ENCODE data around the gene MEGF6. TPM values are rescaled to one million over a fixed set of nuclear protein-coding genes. Genes with fewer than 3 reads are reported as not detected.

MEGF6 gene
- total RNA-seq, 2 donors from 2014 or later: 63.1 to 63.8 TPM

- H3K36me3 Mint-ChIP-seq (ENCODE audit: low read depth): peaks cover 5% of the 10 kb centered on the region
- DNase-seq: no peak
- no peak overlapping the region for H3K27ac Mint-ChIP-seq
- H3K4me1 Mint-ChIP-seq: peaks cover 7% of the 10 kb centered on the region
- no peak for ATAC-seq
- peaks cover 29% of the 10 kb centered on the region for H3K27me3 Mint-ChIP-seq
- H3K9me3 ChIP-seq (ENCODE audit: control insufficient read depth, low read length, poor library complexity, severe bottlenecking): no peaks in the 10 kb centered on the region
- no peak overlapping the region for H3K4me3 Mint-ChIP-seq
Measured at GRCh38 chr1:3560251-3560871, 50.9 kb downstream of the MEGF6 start.

- H3K36me3 Mint-ChIP-seq (ENCODE audit: low read depth): peaks cover 5% of the 10 kb centered on the region
- H3K4me3 Mint-ChIP-seq: no peak overlapping the region
- ATAC-seq (no peak), DNase-seq (no peak)
- H3K4me1 Mint-ChIP-seq: peaks cover 7% of the 10 kb centered on the region
- H3K9me3 ChIP-seq (ENCODE audit: control insufficient read depth, low read length, poor library complexity, severe bottlenecking): no peaks in the 10 kb centered on the region
- H3K27me3 Mint-ChIP-seq: peaks cover 15% of the 10 kb centered on the region
- no peak overlapping the region for H3K27ac Mint-ChIP-seq
Measured at GRCh38 chr1:3558036-3558726, 53.1 kb downstream of the MEGF6 start.

- DNase-seq (no peak), ATAC-seq (no peak)
- no peaks in the 10 kb centered on the region for H3K9me3 ChIP-seq (ENCODE audit: control insufficient read depth, low read length, poor library complexity, severe bottlenecking)
- H3K4me1 Mint-ChIP-seq: peaks cover 7% of the 10 kb centered on the region
- H3K27me3 Mint-ChIP-seq: peaks cover 7% of the 10 kb centered on the region
- H3K4me3 Mint-ChIP-seq: no peak overlapping the region
- H3K36me3 Mint-ChIP-seq (ENCODE audit: low read depth): peaks cover 5% of the 10 kb centered on the region
- H3K27ac Mint-ChIP-seq: no peak overlapping the region
Measured at GRCh38 chr1:3557366-3557765, 53.9 kb downstream of the MEGF6 start.

- H3K9me3 ChIP-seq (ENCODE audit: control insufficient read depth, low read length, poor library complexity, severe bottlenecking): no peaks in the 10 kb centered on the region
- DNase-seq (no peak), ATAC-seq (no peak)
- Mint-ChIP-seq H3K4me1 (peaks cover 2% of the 10 kb centered on the region), H3K4me3 (no peak overlapping the region), H3K27ac (no peak overlapping the region), H3K27me3 (no peaks in the 10 kb centered on the region), H3K36me3 (ENCODE audit: low read depth) (no peaks in the 10 kb centered on the region)
Measured at GRCh38 chr1:3556336-3556735, 55.0 kb downstream of the MEGF6 start.

GRCh38 chr1:3555131-3555920 is 56.0 kb downstream of the MEGF6 start:
- ATAC-seq (no peak), DNase-seq (no peak)
- H3K36me3 Mint-ChIP-seq (ENCODE audit: low read depth): no peaks in the 10 kb centered on the region
- no peak overlapping the region for H3K4me3 Mint-ChIP-seq
- H3K9me3 ChIP-seq (ENCODE audit: control insufficient read depth, low read length, poor library complexity, severe bottlenecking): no peaks in the 10 kb centered on the region
- H3K4me1 Mint-ChIP-seq: peaks cover 2% of the 10 kb centered on the region
- no peak overlapping the region for H3K27ac Mint-ChIP-seq
- no peaks in the 10 kb centered on the region for H3K27me3 Mint-ChIP-seq

GRCh38 chr1:3553940-3554223 is 57.4 kb downstream of the MEGF6 start:
- Mint-ChIP-seq H3K27ac (no peak overlapping the region), H3K36me3 (ENCODE audit: low read depth) (no peaks in the 10 kb centered on the region), H3K27me3 (no peaks in the 10 kb centered on the region), H3K4me3 (no peak overlapping the region), H3K4me1 (no peaks in the 10 kb centered on the region)
- no peak for DNase-seq
- no peaks in the 10 kb centered on the region for H3K9me3 ChIP-seq (ENCODE audit: control insufficient read depth, low read length, poor library complexity, severe bottlenecking)
- ATAC-seq: no peak

- no peak for ATAC-seq
- H3K27me3 Mint-ChIP-seq: no peaks in the 10 kb centered on the region
- DNase-seq: no peak
- no peak overlapping the region for H3K27ac Mint-ChIP-seq
- no peaks in the 10 kb centered on the region for H3K4me1 Mint-ChIP-seq
- H3K4me3 Mint-ChIP-seq: no peak overlapping the region
- no peaks in the 10 kb centered on the region for H3K9me3 ChIP-seq (ENCODE audit: control insufficient read depth, low read length, poor library complexity, severe bottlenecking)
- H3K36me3 Mint-ChIP-seq (ENCODE audit: low read depth): no peaks in the 10 kb centered on the region
Measured at GRCh38 chr1:3553166-3553939, 58.0 kb downstream of the MEGF6 start.

- H3K27me3 Mint-ChIP-seq: no peaks in the 10 kb centered on the region
- DNase-seq (no peak), ATAC-seq (no peak)
- no peaks in the 10 kb centered on the region for H3K9me3 ChIP-seq (ENCODE audit: control insufficient read depth, low read length, poor library complexity, severe bottlenecking)
- H3K36me3 Mint-ChIP-seq (ENCODE audit: low read depth): no peaks in the 10 kb centered on the region
- H3K4me3 Mint-ChIP-seq: no peak overlapping the region
- H3K27ac Mint-ChIP-seq: no peak overlapping the region
- H3K4me1 Mint-ChIP-seq: no peaks in the 10 kb centered on the region
Measured at GRCh38 chr1:3552751-3553150, 58.6 kb downstream of the MEGF6 start.

- ATAC-seq (no peak), DNase-seq (no peak)
- H3K9me3 ChIP-seq (ENCODE audit: control insufficient read depth, low read length, poor library complexity, severe bottlenecking): no peaks in the 10 kb centered on the region
- Mint-ChIP-seq H3K36me3 (ENCODE audit: low read depth) (no peaks in the 10 kb centered on the region), H3K4me1 (no peaks in the 10 kb centered on the region), H3K27me3 (no peaks in the 10 kb centered on the region), H3K27ac (no peak overlapping the region), H3K4me3 (no peak overlapping the region)
Measured at GRCh38 chr1:3552176-3552575, 59.1 kb downstream of the MEGF6 start.

GRCh38 chr1:3551711-3552110 is 59.6 kb downstream of the MEGF6 start:
- no peak for DNase-seq
- H3K27ac Mint-ChIP-seq: no peak overlapping the region

GRCh38 chr1:3551290-3551678 is 60.0 kb downstream of the MEGF6 start:
- DNase-seq (no peak), ATAC-seq (no peak)
- no peak overlapping the region for H3K27ac Mint-ChIP-seq
- H3K27me3 Mint-ChIP-seq: no peaks in the 10 kb centered on the region
- no peaks in the 10 kb centered on the region for H3K9me3 ChIP-seq (ENCODE audit: control insufficient read depth, low read length, poor library complexity, severe bottlenecking)
- H3K4me1 Mint-ChIP-seq: no peaks in the 10 kb centered on the region
- no peak overlapping the region for H3K4me3 Mint-ChIP-seq
- no peaks in the 10 kb centered on the region for H3K36me3 Mint-ChIP-seq (ENCODE audit: low read depth)

More at GRCh38 chr1:3551711-3552110, 59.6 kb downstream of the MEGF6 start:
- H3K9me3 ChIP-seq (ENCODE audit: control insufficient read depth, low read length, poor library complexity, severe bottlenecking): no peaks in the 10 kb centered on the region
- no peaks in the 10 kb centered on the region for H3K4me1 Mint-ChIP-seq
- no peak for ATAC-seq
- no peaks in the 10 kb centered on the region for H3K36me3 Mint-ChIP-seq (ENCODE audit: low read depth)
- H3K27me3 Mint-ChIP-seq: no peaks in the 10 kb centered on the region
- H3K4me3 Mint-ChIP-seq: no peak overlapping the region

GRCh38 chr1:3550511-3551289 is 60.6 kb downstream of the MEGF6 start:
- no peak for DNase-seq
- no peaks in the 10 kb centered on the region for H3K9me3 ChIP-seq (ENCODE audit: control insufficient read depth, low read length, poor library complexity, severe bottlenecking)
- Mint-ChIP-seq H3K27me3 (no peaks in the 10 kb centered on the region), H3K36me3 (ENCODE audit: low read depth) (no peaks in the 10 kb centered on the region), H3K4me1 (no peaks in the 10 kb centered on the region), H3K4me3 (no peak overlapping the region), H3K27ac (no peak overlapping the region)
- no peak for ATAC-seq
